ENCODE results near the gene GLP1R.
"Not testable (repeated sequence)": the region's sequence is repeated elsewhere in the genome, so short reads cannot be mapped to it uniquely, and the experiment has no call there.

Gene GLP1R

GRCh38 chr6:39128106-39128505, 79.5 kb downstream of the GLP1R start:
- no peak for DNase-seq (ENCODE audit: low read depth in 3 of 3)

GRCh38 chr6:39128832-39129231, 80.3 kb downstream of the GLP1R start:
- no peak for DNase-seq (ENCODE audit: low read depth in 3 of 3)

GRCh38 chr6:39130691-39131090, 82.1 kb downstream of the GLP1R start:
- no peak for DNase-seq (ENCODE audit: low read depth in 3 of 3)

- not testable (repeated sequence) for DNase-seq (ENCODE audit: low read depth in 3 of 3)
These were observed 86.2 kb downstream of the GLP1R start for GRCh38 chr6:39134761-39135160.

- not testable (repeated sequence) for DNase-seq (ENCODE audit: low read depth in 3 of 3)
These were observed 87.6 kb downstream of the GLP1R start for GRCh38 chr6:39136207-39136606.

- DNase-seq (ENCODE audit: low read depth in 3 of 3): no peak
These were observed 88.7 kb downstream of the GLP1R start for GRCh38 chr6:39137245-39137644.
